ENCODE results near the gene CRYBB1.

DNA sequence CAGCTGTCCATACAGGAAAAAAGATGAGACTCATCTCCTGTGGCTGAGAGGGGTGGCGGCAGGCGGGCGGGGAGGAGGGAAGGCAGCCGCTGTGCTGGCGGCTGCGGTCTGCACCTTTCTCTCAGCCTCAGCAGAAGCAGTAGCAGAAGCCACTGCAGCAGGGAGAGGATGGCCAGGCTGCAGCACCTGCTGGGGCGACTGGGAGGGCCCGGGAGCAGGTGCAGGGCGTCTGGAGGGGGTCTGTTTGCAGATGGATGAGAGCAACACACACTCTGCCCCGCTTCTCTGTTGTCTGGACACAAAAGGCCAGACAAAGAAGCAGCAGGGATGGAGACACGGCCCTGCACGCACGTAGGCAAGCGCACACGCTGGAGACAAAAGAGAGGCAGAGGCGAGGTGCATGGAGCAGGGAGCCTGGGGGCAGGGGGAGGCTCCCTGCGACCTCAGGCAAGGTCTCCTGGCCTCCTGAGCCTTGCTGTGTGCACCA is 30.2 kb upstream of the CRYBB1 start:
- TF ChIP-seq CTCF (IDR thresholded peaks at IDR 0.05), result no peak
- no peak for TF ChIP-seq POLR2A (IDR thresholded peaks at IDR 0.05)

Data from uterus (tissue), 2 donors.